HepG2 (cell line): ENCODE measurements around the gene GAL3ST2. TPM values are rescaled to one million over a fixed set of nuclear protein-coding genes. Genes with fewer than 3 reads are reported as not detected.

Experiments
- ADNP ChIP-seq: sonication (generic); formaldehyde crosslinking; IDR thresholded peaks from 2 replicates; pipeline ENCODE4 v1.4.0; 2020; ENCODE audit warnings: missing genetic modification reagents
- BCL6 ChIP-seq: IDR thresholded peaks from 2 replicates; pipeline ENCODE4 v1.6.1; 2016; ENCODE audit warnings: missing genetic modification reagents, missing compliant biosample characterization
- FOXA1 ChIP-seq, 2 experiments: fragments of 450-650 bp in 1 of 2; sonication (generic) in 1 of 2; formaldehyde crosslinking in 1 of 2; IDR thresholded peaks; 2 replicates each; pipeline versions ENCODE4 v1.4.0 to v1.6.1; 2016 to 2020; ENCODE audit warnings: missing genetic modification reagents in 1 of 2
- FOXJ3 ChIP-seq: sonication (generic); formaldehyde crosslinking; IDR thresholded peaks from 2 replicates; pipeline ENCODE4 v1.4.0; 2020; ENCODE audit warnings: missing genetic modification reagents, mild to moderate bottlenecking, borderline replicate concordance
- ISX ChIP-seq: sonication (generic); formaldehyde crosslinking; conservative IDR thresholded peaks from 2 replicates; pipeline ENCODE4 v1.5.0; 2020; ENCODE audit warnings: missing genetic modification reagents
- ONECUT2 ChIP-seq: sonication (generic); formaldehyde crosslinking; IDR thresholded peaks from 2 replicates; pipeline ENCODE4 v1.4.0; 2020; ENCODE audit warnings: missing genetic modification reagents
- PHF5A ChIP-seq: IDR thresholded peaks from one replicate; pipeline ENCODE4 v1.6.1; 2018; ENCODE audit warnings: low read depth, missing genetic modification reagents; ENCODE audit not compliant: unreplicated experiment
- RAD51 ChIP-seq: fragments of 450-650 bp; IDR thresholded peaks from 2 replicates; pipeline ENCODE4 v1.6.1; 2016; ENCODE audit warnings: borderline replicate concordance
- SIN3B ChIP-seq: fragments of 150-350 bp; IDR thresholded peaks from 2 replicates; pipeline ENCODE4 v1.6.1; 2014; ENCODE audit warnings: low read length
- SRSF1 ChIP-seq: fragments of 200-400 bp; formaldehyde crosslinking; optimal IDR thresholded peaks from 2 replicates; pipeline ENCODE3; 2017; ENCODE audit warnings: mild to moderate bottlenecking, low read depth, low read length, moderate library complexity
- TEAD3 ChIP-seq: optimal IDR thresholded peaks from 2 replicates; pipeline ENCODE3; 2016; ENCODE audit warnings: borderline replicate concordance
- WIZ ChIP-seq: sonication (generic); formaldehyde crosslinking; IDR thresholded peaks from 2 replicates; pipeline ENCODE4 v1.5.1; 2020; ENCODE audit warnings: mild to moderate bottlenecking, missing genetic modification reagents
- ZNF724P ChIP-seq: sonication (generic); formaldehyde crosslinking; IDR thresholded peaks from 2 replicates; pipeline ENCODE4 v1.8.0; 2022; ENCODE audit warnings: missing genetic modification reagents, borderline replicate concordance
- ZSCAN30 ChIP-seq: sonication (generic); formaldehyde crosslinking; IDR thresholded peaks from 2 replicates; pipeline ENCODE4 v1.5.0; 2020; ENCODE audit warnings: mild to moderate bottlenecking, missing genetic modification reagents
- polyA plus RNA-seq, 8 experiments: library from polyadenylated mRNA; depleted of rRNA in 3 of 8; stranded (reverse) in 7 of 8; unstranded in 1 of 8; fragments of >200 nt; fragmentation: Illumina TruSeq in 4 of 8; extraction: Trizol in 4 of 8; gene quantifications; 2 replicates each; pipeline versions ENCODE4 v1.2.1 to v1.2.3, GENCODE V29; 2011 to 2016; ENCODE audit warnings: low read depth in 4 of 8, missing spikeins in 1 of 8, mixed read lengths in 1 of 8; ENCODE audit not compliant: insufficient read depth in 1 of 8
- total RNA-seq, 5 experiments: library from RNA; depleted of rRNA; stranded (reverse); fragments of >200 nt; fragmentation: Illumina TruSeq; extraction: Trizol; gene quantifications; 2 replicates each; pipeline ENCODE4 v1.2.3, GENCODE V29; 2016; ENCODE audit warnings: low read depth in 1 of 5
- TF ChIP-seq, protein P1 (sequence below): sonication (generic); formaldehyde crosslinking; IDR thresholded peaks from 2 replicates; pipeline ENCODE4 v1.5.0; 2020; ENCODE audit warnings: mild to moderate bottlenecking, missing genetic modification reagents, borderline replicate concordance
- TF ChIP-seq, protein P2 (sequence below): sonication (generic); formaldehyde crosslinking; IDR thresholded peaks from 2 replicates; pipeline ENCODE4 v1.4.0; 2020; ENCODE audit warnings: missing genetic modification reagents
- TF ChIP-seq, protein P3 (sequence below): sonication (generic); formaldehyde crosslinking; IDR thresholded peaks from 2 replicates; pipeline ENCODE4 v1.8.0; 2022; ENCODE audit warnings: mild to moderate bottlenecking, missing genetic modification reagents, moderate library complexity
- TF ChIP-seq, protein P4 (sequence below): sonication (generic); formaldehyde crosslinking; IDR thresholded peaks from 2 replicates; pipeline ENCODE4 v1.8.0; 2022; ENCODE audit warnings: missing genetic modification reagents, mild to moderate bottlenecking, inconsistent platforms, borderline replicate concordance

The GAL3ST2 gene
- total and polyA plus RNA-seq, 2 of the 13 experiments (the other 11 are each of a cell fraction or from before 2014, with no cell fraction given): 0.17 to 0.20 TPM

DNA sequence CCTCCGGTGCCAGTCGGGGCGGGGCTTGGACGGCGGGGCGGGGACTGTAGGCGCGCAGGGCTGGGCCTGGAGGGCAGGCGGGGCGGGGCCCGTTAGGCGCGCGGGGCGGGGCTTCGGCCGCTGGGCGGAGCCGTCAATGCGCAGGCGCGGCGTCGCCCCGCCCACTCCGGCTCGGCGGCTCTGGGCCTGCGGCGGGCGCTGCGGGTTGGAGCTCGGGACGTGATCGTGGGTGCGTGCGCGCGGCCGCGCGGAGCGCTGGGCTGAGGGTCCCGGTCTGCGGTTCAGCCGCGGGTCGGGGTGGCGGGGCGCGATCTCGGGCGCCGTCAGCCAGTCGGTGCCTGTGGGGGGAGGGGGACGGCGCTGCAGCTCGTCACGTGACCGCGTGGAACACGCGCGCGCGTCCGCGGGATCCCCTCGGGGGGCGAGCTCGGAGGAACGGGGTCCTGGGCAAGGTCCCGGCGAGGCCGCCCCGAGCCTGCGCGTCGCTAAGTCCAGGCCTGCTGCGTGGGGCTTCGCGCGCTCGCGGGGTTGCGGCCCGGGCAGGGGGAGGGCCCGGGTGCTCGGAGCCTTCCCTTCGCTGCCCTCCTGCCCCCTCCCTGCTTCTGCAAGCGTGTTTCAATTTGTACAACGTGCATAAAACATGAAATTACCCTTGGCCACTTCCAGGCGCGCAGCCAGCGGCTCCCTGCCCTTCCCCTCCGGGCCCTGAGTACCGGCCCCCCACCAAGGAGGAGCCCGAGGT, 42.0 kb upstream of the GAL3ST2 start, which contains the start of gene D2HGDH (continued):
- TF ChIP-seq ZSCAN30 (CRISPR knock-in tag) (no peak; the same call in 1 of the 2 replicates), TEAD3 (CRISPR knock-in tag) (no peak), PHF5A (CRISPR knock-in tag) (no peak), BCL6 (CRISPR knock-in tag) (0 out of 2 replicates have a peak, but pooled peaks have one; percentile 15), ONECUT2 (CRISPR knock-in tag) (no peak), RAD51 (peak; percentile 82; the same call in 1 of the 2 replicates), WIZ (CRISPR knock-in tag) (no peak), SIN3B (no peak), FOXA1 (IDR thresholded peaks at IDR 0.05) (no peak), FOXA1 (CRISPR knock-in tag; IDR thresholded peaks at IDR 0.05) (no peak), SRSF1 (peak; percentile 78), ZNF724P (CRISPR knock-in tag) (peak; percentile 81; the same call in 1 of the 2 replicates), ADNP (no peak), FOXJ3 (no peak), ISX (CRISPR knock-in tag) (peak; percentile 83; the same call in 1 of the 2 replicates)
- TF ChIP-seq, protein P1, sequence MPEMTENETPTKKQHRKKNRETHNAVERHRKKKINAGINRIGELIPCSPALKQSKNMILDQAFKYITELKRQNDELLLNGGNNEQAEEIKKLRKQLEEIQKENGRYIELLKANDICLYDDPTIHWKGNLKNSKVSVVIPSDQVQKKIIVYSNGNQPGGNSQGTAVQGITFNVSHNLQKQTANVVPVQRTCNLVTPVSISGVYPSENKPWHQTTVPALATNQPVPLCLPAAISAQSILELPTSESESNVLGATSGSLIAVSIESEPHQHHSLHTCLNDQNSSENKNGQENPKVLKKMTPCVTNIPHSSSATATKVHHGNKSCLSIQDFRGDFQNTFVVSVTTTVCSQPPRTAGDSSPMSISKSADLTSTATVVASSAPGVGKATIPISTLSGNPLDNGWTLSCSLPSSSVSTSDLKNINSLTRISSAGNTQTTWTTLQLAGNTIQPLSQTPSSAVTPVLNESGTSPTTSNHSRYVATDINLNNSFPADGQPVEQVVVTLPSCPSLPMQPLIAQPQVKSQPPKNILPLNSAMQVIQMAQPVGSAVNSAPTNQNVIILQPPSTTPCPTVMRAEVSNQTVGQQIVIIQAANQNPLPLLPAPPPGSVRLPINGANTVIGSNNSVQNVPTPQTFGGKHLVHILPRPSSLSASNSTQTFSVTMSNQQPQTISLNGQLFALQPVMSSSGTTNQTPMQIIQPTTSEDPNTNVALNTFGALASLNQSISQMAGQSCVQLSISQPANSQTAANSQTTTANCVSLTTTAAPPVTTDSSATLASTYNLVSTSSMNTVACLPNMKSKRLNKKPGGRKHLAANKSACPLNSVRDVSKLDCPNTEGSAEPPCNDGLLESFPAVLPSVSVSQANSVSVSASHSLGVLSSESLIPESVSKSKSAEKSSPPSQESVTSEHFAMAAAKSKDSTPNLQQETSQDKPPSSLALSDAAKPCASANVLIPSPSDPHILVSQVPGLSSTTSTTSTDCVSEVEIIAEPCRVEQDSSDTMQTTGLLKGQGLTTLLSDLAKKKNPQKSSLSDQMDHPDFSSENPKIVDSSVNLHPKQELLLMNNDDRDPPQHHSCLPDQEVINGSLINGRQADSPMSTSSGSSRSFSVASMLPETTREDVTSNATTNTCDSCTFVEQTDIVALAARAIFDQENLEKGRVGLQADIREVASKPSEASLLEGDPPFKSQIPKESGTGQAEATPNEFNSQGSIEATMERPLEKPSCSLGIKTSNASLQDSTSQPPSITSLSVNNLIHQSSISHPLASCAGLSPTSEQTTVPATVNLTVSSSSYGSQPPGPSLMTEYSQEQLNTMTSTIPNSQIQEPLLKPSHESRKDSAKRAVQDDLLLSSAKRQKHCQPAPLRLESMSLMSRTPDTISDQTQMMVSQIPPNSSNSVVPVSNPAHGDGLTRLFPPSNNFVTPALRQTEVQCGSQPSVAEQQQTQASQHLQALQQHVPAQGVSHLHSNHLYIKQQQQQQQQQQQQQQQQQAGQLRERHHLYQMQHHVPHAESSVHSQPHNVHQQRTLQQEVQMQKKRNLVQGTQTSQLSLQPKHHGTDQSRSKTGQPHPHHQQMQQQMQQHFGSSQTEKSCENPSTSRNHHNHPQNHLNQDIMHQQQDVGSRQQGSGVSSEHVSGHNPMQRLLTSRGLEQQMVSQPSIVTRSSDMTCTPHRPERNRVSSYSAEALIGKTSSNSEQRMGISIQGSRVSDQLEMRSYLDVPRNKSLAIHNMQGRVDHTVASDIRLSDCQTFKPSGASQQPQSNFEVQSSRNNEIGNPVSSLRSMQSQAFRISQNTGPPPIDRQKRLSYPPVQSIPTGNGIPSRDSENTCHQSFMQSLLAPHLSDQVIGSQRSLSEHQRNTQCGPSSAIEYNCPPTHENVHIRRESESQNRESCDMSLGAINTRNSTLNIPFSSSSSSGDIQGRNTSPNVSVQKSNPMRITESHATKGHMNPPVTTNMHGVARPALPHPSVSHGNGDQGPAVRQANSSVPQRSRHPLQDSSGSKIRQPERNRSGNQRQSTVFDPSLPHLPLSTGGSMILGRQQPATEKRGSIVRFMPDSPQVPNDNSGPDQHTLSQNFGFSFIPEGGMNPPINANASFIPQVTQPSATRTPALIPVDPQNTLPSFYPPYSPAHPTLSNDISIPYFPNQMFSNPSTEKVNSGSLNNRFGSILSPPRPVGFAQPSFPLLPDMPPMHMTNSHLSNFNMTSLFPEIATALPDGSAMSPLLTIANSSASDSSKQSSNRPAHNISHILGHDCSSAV (CRISPR knock-in tag): no peak
- TF ChIP-seq, protein P2, sequence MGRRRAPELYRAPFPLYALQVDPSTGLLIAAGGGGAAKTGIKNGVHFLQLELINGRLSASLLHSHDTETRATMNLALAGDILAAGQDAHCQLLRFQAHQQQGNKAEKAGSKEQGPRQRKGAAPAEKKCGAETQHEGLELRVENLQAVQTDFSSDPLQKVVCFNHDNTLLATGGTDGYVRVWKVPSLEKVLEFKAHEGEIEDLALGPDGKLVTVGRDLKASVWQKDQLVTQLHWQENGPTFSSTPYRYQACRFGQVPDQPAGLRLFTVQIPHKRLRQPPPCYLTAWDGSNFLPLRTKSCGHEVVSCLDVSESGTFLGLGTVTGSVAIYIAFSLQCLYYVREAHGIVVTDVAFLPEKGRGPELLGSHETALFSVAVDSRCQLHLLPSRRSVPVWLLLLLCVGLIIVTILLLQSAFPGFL (CRISPR knock-in tag): peak; percentile 79; the same call in 1 of the 2 replicates
- TF ChIP-seq, protein P3, sequence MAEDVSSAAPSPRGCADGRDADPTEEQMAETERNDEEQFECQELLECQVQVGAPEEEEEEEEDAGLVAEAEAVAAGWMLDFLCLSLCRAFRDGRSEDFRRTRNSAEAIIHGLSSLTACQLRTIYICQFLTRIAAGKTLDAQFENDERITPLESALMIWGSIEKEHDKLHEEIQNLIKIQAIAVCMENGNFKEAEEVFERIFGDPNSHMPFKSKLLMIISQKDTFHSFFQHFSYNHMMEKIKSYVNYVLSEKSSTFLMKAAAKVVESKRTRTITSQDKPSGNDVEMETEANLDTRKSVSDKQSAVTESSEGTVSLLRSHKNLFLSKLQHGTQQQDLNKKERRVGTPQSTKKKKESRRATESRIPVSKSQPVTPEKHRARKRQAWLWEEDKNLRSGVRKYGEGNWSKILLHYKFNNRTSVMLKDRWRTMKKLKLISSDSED (CRISPR knock-in tag): peak; percentile 94
- TF ChIP-seq, protein P4, sequence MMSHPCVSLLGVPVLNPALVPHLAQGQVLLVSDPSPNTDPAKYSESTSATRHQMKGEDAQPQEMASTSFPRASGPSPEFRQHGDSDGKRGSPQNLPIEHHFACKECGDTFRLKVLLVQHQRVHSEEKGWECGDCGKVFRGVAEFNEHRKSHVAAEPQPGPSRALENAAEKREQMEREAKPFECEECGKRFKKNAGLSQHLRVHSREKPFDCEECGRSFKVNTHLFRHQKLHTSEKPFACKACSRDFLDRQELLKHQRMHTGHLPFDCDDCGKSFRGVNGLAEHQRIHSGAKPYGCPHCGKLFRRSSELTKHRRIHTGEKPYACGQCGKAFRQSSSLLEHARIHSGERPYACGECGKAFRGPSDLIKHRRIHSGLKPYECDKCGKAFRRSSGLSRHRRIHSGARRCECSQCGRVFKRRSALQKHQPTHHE: peak; percentile 75; the same call in 1 of the 2 replicates
